Gastrocnemius medialis (tissue), 4 donors: Measurements from ENCODE around the gene MEGF8. TPM values are rescaled to one million over a fixed set of nuclear protein-coding genes. Genes with fewer than 3 reads are reported as not detected.

Source experiments
- ATAC-seq, 2 donors: fragments of 150-250 bp; one replicate each; pipeline ENCODE4 v1.9.1; 2016
- DNase-seq, 2 donors: peaks; one replicate each; pipeline ENCODE4 v3.0.0-alpha.2; 2019
- H3K27ac ChIP-seq, 4 donors: fragments of 200-600 bp; sonication (generic); 1 replicate in 1 of 4; 2 replicates in 3 of 4; pipeline ENCODE4 v1.5.1; 2016 to 2018; ENCODE audit warnings: mild to moderate bottlenecking in 2 of 4, moderate library complexity in 1 of 4
- H3K27me3 ChIP-seq, 3 donors: fragments of 200-600 bp; sonication (generic) in 2 of 3; 1 replicate in 1 of 3; 2 replicates in 2 of 3; pipeline versions ENCODE4 v1.5.1 to v1.6.0; 2016 to 2019; ENCODE audit warnings: mild to moderate bottlenecking in 1 of 3, moderate library complexity in 1 of 3
- H3K36me3 ChIP-seq, 2 donors: fragments of 200-600 bp; sonication (generic) in 1 of 2; one replicate each; pipeline ENCODE4 v1.5.1; 2017 to 2018
- H3K4me1 ChIP-seq, 2 donors: fragments of 200-600 bp; sonication (generic) in 1 of 2; one replicate each; pipeline ENCODE4 v1.5.1; 2016 to 2017; ENCODE audit warnings: mild to moderate bottlenecking in 2 of 2
- H3K4me3 ChIP-seq, 4 donors: fragments of 200-600 bp; sonication (generic) in 3 of 4; 1 replicate in 1 of 4; 2 replicates in 3 of 4; pipeline ENCODE4 v1.5.1; 2016 to 2019; ENCODE audit warnings: mild to moderate bottlenecking in 2 of 4
- H3K9me3 ChIP-seq, 3 donors: fragments of 200-600 bp; sonication (generic) in 2 of 3; 1 replicate in 1 of 3; 2 replicates in 2 of 3; pipeline ENCODE4 v1.5.1; 2016 to 2019
- POLR2A ChIP-seq, 2 donors: fragments of 450-650 bp; IDR thresholded peaks; one replicate each; pipeline ENCODE4 v1.6.1; 2017; ENCODE audit warnings: antibody characterized with exemption in 2 of 2, mild to moderate bottlenecking in 2 of 2, moderate library complexity in 2 of 2
- in situ Hi-C, 4 donors: fragments of 200-750 bp; cut with MboI; loops; one replicate each; pipeline versions ENCODE4 v1.15.0 to v1.8.0; 2017; ENCODE audit warnings: low sequenced_read_pairs in 4 of 4
- intact Hi-C: fragments of 100-400 bp; cut with DNase I; formaldehyde crosslinking; loops from one replicate; pipeline ENCODE4 v1.15.1; 2023; ENCODE audit warnings: low total_unique reads
- total RNA-seq, 4 donors: library from RNA; depleted of rRNA; stranded (reverse); fragments of >200 nt; gene quantifications; one replicate each; pipeline versions ENCODE4 v1.1.0 to v1.2.3, GENCODE V29; 2016
- TF ChIP-seq, protein P1 (sequence below), 5 experiments: fragments of 450-650 bp in 3 of 5; fragments of 200-600 bp in 2 of 5; sonication (generic) in 2 of 5; IDR thresholded peaks in 4 of 5; conservative IDR thresholded peaks in 1 of 5; 1 replicate in 4 of 5; 2 replicates in 1 of 5; pipeline ENCODE4 v1.5.1; 2016 to 2019; ENCODE audit warnings: antibody characterized with exemption in 5 of 5, mild to moderate bottlenecking in 3 of 5, moderate library complexity in 3 of 5

Gene MEGF8
- total RNA-seq, 4 donors from 2014 or later = 7.3 to 12.3 (median 10.3) TPM

DNA sequence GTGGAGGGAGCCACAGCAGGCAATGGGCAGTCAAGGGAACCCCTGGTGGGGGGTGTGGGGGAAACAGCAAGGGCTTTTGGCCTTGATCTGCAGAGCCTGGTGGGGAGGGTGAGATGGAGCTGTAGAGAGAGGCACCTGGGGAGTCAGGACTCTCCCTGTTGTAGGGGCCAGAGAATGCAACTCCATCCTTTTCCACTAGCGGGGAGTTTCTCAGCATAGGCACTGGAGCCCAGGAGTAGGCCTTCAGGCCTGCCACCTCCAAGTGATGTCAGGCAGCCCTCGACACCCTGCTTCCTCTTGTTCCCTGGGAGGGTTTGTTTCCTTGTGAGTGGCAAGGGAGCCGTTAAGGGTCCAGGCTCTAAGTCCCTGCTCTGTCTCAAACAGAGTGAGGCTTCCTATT is 25.0 kb downstream of the MEGF8 start:
- TF ChIP-seq, protein P1, sequence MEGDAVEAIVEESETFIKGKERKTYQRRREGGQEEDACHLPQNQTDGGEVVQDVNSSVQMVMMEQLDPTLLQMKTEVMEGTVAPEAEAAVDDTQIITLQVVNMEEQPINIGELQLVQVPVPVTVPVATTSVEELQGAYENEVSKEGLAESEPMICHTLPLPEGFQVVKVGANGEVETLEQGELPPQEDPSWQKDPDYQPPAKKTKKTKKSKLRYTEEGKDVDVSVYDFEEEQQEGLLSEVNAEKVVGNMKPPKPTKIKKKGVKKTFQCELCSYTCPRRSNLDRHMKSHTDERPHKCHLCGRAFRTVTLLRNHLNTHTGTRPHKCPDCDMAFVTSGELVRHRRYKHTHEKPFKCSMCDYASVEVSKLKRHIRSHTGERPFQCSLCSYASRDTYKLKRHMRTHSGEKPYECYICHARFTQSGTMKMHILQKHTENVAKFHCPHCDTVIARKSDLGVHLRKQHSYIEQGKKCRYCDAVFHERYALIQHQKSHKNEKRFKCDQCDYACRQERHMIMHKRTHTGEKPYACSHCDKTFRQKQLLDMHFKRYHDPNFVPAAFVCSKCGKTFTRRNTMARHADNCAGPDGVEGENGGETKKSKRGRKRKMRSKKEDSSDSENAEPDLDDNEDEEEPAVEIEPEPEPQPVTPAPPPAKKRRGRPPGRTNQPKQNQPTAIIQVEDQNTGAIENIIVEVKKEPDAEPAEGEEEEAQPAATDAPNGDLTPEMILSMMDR (IDR thresholded peaks at IDR 0.05 in 4 of 5, conservative IDR thresholded peaks at IDR 0.05 in 1 of 5) = no peak
- TF ChIP-seq POLR2A (IDR thresholded peaks at IDR 0.05) = no peak
- no peak for DNase-seq
- in situ Hi-C loops = no loop called here

DNA sequence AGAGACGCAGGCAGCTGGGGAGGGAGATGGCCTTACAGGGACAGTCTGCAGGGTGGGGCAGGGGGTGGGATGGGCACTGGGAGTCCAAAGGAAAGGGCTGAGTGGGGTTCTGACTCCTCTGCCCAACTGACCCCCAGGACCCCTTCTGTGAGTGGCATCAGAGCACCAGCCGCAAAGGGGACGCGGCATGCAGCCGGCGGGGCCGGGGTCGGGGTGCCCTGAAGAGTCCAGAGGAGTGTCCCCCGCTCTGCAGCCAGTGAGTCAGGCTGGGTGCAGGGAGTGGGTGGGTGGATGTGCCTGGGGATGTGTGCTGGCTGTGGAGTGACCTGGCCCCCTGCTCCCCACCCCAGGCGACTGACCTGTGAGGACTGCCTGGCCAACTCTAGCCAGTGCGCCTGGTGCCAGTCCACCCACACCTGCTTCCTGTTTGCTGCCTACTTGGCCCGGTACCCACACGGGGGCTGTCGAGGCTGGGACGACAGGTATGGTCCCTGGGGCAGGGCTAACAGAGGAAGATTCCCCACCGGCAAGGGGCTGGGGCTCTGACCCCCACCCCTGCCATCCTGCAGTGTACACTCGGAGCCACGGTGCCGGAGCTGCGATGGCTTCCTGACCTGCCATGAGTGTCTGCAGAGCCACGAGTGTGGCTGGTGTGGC is 25.8 kb downstream of the MEGF8 start:
- no peak for ATAC-seq
- H3K36me3 ChIP-seq = peaks cover 0 to 57% of the 10 kb centered on the region in 2 donors
- H3K4me1 ChIP-seq = no peaks in the 10 kb centered on the region
- no peak overlapping the region for H3K4me3 ChIP-seq
- no peak overlapping the region for H3K27ac ChIP-seq
- H3K27me3 ChIP-seq = no peaks in the 10 kb centered on the region
- in situ Hi-C loops = no loop called here
- no peak for TF ChIP-seq POLR2A (IDR thresholded peaks at IDR 0.05)
- TF ChIP-seq, protein P1 (IDR thresholded peaks at IDR 0.05 in 4 of 5, conservative IDR thresholded peaks at IDR 0.05 in 1 of 5) = no peak
- no peaks in the 10 kb centered on the region for H3K9me3 ChIP-seq
- DNase-seq = no peak
- intact Hi-C loops = no loop called here

More for the DNA sequence above, 25.0 kb downstream of the MEGF8 start:
- H3K36me3 ChIP-seq = peaks cover 0 to 57% of the 10 kb centered on the region in 2 donors
- no peaks in the 10 kb centered on the region for H3K27me3 ChIP-seq
- no peak overlapping the region for H3K4me3 ChIP-seq
- peaks cover 0 to 2% of the 10 kb centered on the region in 2 donors for H3K4me1 ChIP-seq
- ATAC-seq = no peak
- no peaks in the 10 kb centered on the region for H3K9me3 ChIP-seq
- intact Hi-C loops = no loop called here
- no peak overlapping the region for H3K27ac ChIP-seq

- Histone ChIP-seq H3K4me3 (no peak overlapping the region), H3K4me1 (no peaks in the 10 kb centered on the region), H3K27me3 (no peaks in the 10 kb centered on the region), H3K36me3 (peaks cover 0 to 68% of the 10 kb centered on the region in 2 donors), H3K9me3 (no peaks in the 10 kb centered on the region), H3K27ac (no peak overlapping the region)
- in situ Hi-C loops (no loop called here), intact Hi-C loops (no loop called here)
- no peak for DNase-seq
- TF ChIP-seq, protein P1 (IDR thresholded peaks at IDR 0.05 in 4 of 5, conservative IDR thresholded peaks at IDR 0.05 in 1 of 5) = no peak
- TF ChIP-seq POLR2A (IDR thresholded peaks at IDR 0.05) = no peak
- ATAC-seq = no peak
Measured at GRCh38 chr19:42352301-42353259, 27.1 kb downstream of the MEGF8 start.

DNA sequence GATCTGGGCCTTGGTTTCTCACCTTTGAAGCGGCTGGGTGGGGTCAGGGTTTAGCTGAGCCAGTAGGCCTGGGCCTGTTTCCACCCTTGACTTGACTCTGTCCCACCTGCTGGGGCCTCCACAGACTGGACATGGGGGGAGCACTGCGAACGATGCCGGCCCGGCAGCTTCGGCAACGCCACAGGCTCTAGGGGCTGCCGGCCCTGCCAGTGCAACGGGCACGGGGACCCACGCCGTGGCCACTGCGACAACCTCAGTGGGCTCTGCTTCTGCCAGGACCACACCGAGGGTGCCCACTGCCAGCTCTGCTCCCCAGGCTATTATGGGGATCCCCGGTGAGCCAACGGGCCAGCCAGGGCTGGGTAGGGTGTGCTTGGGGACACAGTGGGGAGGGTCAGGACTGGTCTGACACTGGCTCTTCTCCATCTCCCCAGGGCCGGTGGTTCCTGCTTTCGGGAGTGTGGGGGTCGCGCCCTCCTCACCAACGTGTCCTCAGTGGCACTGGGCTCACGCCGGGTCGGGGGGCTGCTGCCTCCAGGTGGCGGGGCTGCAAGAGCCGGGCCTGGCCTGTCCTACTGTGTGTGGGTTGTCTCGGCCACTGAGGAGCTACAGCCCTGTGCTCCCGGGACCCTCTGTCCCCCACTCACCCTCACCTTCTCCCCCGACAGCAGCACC is 28.0 kb downstream of the MEGF8 start:
- ATAC-seq (no peak), DNase-seq (no peak)
- in situ Hi-C loops (no loop called here), intact Hi-C loops (no loop called here)
- no peak overlapping the region for H3K27ac ChIP-seq
- no peaks in the 10 kb centered on the region for H3K4me1 ChIP-seq
- no peak overlapping the region for H3K4me3 ChIP-seq
- no peaks in the 10 kb centered on the region for H3K27me3 ChIP-seq
- no peak for TF ChIP-seq POLR2A (IDR thresholded peaks at IDR 0.05)
- TF ChIP-seq, protein P1 (IDR thresholded peaks at IDR 0.05 in 4 of 5, conservative IDR thresholded peaks at IDR 0.05 in 1 of 5) = no peak
- H3K9me3 ChIP-seq = no peaks in the 10 kb centered on the region
- peaks cover 0 to 65% of the 10 kb centered on the region in 2 donors for H3K36me3 ChIP-seq
